NT2/D1 (cell line): ENCODE data around the gene SLC35F3.

ENCODE experiments used
- SUZ12 ChIP-seq: IDR thresholded peaks from 2 replicates; pipeline ENCODE4 v1.6.1; 2011; ENCODE audit not compliant: insufficient read length, insufficient read depth; ENCODE audit errors: extremely low read depth
- YY1 ChIP-seq: IDR thresholded peaks from 2 replicates; pipeline ENCODE4 v1.6.1; 2011; ENCODE audit not compliant: insufficient read length, insufficient read depth
- ZNF274 ChIP-seq: IDR thresholded peaks from 2 replicates; pipeline ENCODE4 v1.6.1; 2011; ENCODE audit warnings: mild to moderate bottlenecking, low read depth, low read length

- TF ChIP-seq YY1 (no peak), ZNF274 (no peak), SUZ12 (no peak)
These were observed 187.4 kb downstream of the SLC35F3 start for GRCh38 chr1:234091876-234092275.
